ENCODE measurements around the gene AOX1.
A peak's percentile ranks its signal among the peaks of the same experiment; 100 is the strongest.

Gene AOX1

DNA sequence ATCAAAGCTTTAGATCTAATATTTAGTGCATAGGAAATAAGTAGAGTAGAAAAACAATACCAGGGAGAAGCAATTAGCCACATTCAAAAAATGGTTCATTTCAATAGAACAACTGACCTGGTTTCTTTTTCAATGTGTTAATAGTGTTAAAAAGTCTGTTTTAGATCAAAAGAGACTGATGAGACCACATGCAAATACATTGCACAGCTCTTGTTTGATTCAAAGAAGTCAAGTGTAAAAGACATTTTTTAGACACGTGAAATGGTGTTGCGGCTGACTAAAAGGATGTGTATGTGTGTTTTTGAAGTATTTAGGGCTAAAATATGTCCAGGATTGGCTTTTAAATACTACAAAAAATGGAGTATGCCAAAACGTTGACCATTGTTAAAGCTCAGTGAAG, 1.2 kb upstream of the AOX1 start:
- no peaks in the 10 kb centered on the region for H3K9me2 ChIP-seq (replicated peaks; ENCODE audit: control insufficient read depth, low read length)
- H3K9me3 ChIP-seq (ENCODE audit: control insufficient read depth, insufficient read depth, low read length): no peaks in the 10 kb centered on the region
- H3K36me3 ChIP-seq (ENCODE audit: control insufficient read depth, low read length): peaks cover 23% of the 10 kb centered on the region
- peak overlapping the region; percentile 32 for H3K4me3 ChIP-seq (ENCODE audit: low read length)
- H3F3A ChIP-seq (ENCODE audit: control insufficient read depth, insufficient read depth): peaks cover 4% of the 10 kb centered on the region
- H3K27me3 ChIP-seq (ENCODE audit: control insufficient read depth, low read length): no peaks in the 10 kb centered on the region
- peaks cover 3% of the 10 kb centered on the region; the same call in 1 of the 2 replicates for H4K20me1 ChIP-seq (ENCODE audit: control insufficient read depth, insufficient read depth, low read depth, low read length)
- peaks cover 26% of the 10 kb centered on the region for H3K4me1 ChIP-seq (ENCODE audit: control insufficient read depth, low read length)
- peak overlapping the region; percentile 54 for H3K4me2 ChIP-seq (ENCODE audit: low read length)
- peak overlapping the region; percentile 18; the same call in 1 of the 2 replicates for H3K27ac ChIP-seq (ENCODE audit: low read depth, low read length)
- TF ChIP-seq, protein P1, sequence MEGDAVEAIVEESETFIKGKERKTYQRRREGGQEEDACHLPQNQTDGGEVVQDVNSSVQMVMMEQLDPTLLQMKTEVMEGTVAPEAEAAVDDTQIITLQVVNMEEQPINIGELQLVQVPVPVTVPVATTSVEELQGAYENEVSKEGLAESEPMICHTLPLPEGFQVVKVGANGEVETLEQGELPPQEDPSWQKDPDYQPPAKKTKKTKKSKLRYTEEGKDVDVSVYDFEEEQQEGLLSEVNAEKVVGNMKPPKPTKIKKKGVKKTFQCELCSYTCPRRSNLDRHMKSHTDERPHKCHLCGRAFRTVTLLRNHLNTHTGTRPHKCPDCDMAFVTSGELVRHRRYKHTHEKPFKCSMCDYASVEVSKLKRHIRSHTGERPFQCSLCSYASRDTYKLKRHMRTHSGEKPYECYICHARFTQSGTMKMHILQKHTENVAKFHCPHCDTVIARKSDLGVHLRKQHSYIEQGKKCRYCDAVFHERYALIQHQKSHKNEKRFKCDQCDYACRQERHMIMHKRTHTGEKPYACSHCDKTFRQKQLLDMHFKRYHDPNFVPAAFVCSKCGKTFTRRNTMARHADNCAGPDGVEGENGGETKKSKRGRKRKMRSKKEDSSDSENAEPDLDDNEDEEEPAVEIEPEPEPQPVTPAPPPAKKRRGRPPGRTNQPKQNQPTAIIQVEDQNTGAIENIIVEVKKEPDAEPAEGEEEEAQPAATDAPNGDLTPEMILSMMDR (IDR thresholded peaks at IDR 0.05; ENCODE audit: low read depth, low read length, poor library complexity, severe bottlenecking): no peak
- TF ChIP-seq EZH2phosphoT487 (IDR thresholded peaks at IDR 0.05; ENCODE audit: borderline replicate concordance, low read length): no peak
- no peaks in the 10 kb centered on the region for H3K79me2 ChIP-seq (ENCODE audit: control insufficient read depth, low read length)

DNA sequence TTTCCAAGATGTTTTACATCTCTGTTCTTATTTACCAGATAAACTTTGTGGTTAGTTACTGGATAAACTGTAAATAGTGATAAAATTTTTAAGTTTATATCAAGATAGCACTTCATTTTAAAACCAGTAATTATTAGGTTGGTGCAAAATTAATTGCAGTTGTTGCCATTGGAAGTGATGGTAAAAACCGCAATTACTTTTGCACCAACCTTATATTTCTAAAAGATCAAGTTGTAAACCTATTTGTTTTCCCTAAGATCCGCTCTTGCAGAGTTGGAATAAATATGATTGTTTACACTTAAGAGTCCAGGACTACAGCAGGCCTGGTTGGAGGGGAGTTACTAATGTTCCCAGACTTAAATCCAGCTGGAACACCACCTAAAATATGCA, 479 bp upstream of the AOX1 start:
- Histone ChIP-seq H3K27me3 (ENCODE audit: control insufficient read depth, low read length) (no peaks in the 10 kb centered on the region), H3K4me2 (ENCODE audit: low read length) (peak overlapping the region; percentile 54), H3K36me3 (ENCODE audit: control insufficient read depth, low read length) (peaks cover 23% of the 10 kb centered on the region), H3K4me1 (ENCODE audit: control insufficient read depth, low read length) (peaks cover 26% of the 10 kb centered on the region), H3F3A (ENCODE audit: control insufficient read depth, insufficient read depth) (peaks cover 4% of the 10 kb centered on the region), H4K20me1 (ENCODE audit: control insufficient read depth, insufficient read depth, low read depth, low read length) (peaks cover 3% of the 10 kb centered on the region; the same call in 1 of the 2 replicates), H3K9me2 (replicated peaks; ENCODE audit: control insufficient read depth, low read length) (no peaks in the 10 kb centered on the region), H3K27ac (ENCODE audit: low read depth, low read length) (no peak overlapping the region), H3K9me3 (ENCODE audit: control insufficient read depth, insufficient read depth, low read length) (no peaks in the 10 kb centered on the region), H3K79me2 (ENCODE audit: control insufficient read depth, low read length) (no peaks in the 10 kb centered on the region), H3K4me3 (ENCODE audit: low read length) (peak overlapping the region; percentile 29)
- TF ChIP-seq EZH2phosphoT487 (IDR thresholded peaks at IDR 0.05; ENCODE audit: borderline replicate concordance, low read length): no peak
- TF ChIP-seq, protein P1 (IDR thresholded peaks at IDR 0.05; ENCODE audit: low read depth, low read length, poor library complexity, severe bottlenecking): no peak

DNA sequence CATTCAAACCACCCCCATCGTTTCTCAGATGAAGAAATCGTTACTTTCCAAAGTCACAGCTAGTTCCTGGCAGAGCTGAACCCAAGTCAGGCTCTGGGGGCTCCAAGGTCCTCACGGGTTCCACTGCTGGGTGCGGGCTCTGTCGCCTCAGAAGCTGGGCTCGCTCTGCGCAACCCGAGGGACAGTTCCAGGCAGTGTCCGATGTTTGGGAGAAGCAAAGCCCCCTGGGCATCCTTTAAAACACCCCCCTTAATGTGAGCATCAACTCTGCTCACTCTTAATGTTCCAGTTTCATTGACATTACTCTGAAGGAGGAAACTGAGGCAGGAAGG, 796 bp downstream of the AOX1 start:
- H3K9me2 ChIP-seq (replicated peaks; ENCODE audit: control insufficient read depth, low read length): no peaks in the 10 kb centered on the region
- H3K4me1 ChIP-seq (ENCODE audit: control insufficient read depth, low read length): peaks cover 26% of the 10 kb centered on the region
- H3K4me3 ChIP-seq (ENCODE audit: low read length): no peak overlapping the region
- TF ChIP-seq EZH2phosphoT487 (IDR thresholded peaks at IDR 0.05; ENCODE audit: borderline replicate concordance, low read length): no peak
- TF ChIP-seq, protein P1 (IDR thresholded peaks at IDR 0.05; ENCODE audit: low read depth, low read length, poor library complexity, severe bottlenecking): no peak
- H4K20me1 ChIP-seq (ENCODE audit: control insufficient read depth, insufficient read depth, low read depth, low read length): peaks cover 3% of the 10 kb centered on the region; the same call in 1 of the 2 replicates
- peaks cover 15% of the 10 kb centered on the region for H3K36me3 ChIP-seq (ENCODE audit: control insufficient read depth, low read length)
- no peak overlapping the region for H3K4me2 ChIP-seq (ENCODE audit: low read length)
- H3F3A ChIP-seq (ENCODE audit: control insufficient read depth, insufficient read depth): peaks cover 4% of the 10 kb centered on the region
- H3K79me2 ChIP-seq (ENCODE audit: control insufficient read depth, low read length): no peaks in the 10 kb centered on the region
- no peaks in the 10 kb centered on the region for H3K9me3 ChIP-seq (ENCODE audit: control insufficient read depth, insufficient read depth, low read length)
- no peak overlapping the region for H3K27ac ChIP-seq (ENCODE audit: low read depth, low read length)
- no peaks in the 10 kb centered on the region for H3K27me3 ChIP-seq (ENCODE audit: control insufficient read depth, low read length)
